Cardiac fibroblast (primary cell): ENCODE measurements around the gene RCOR3.
"Not testable (repeated sequence)": the region's sequence is repeated elsewhere in the genome, so short reads cannot be mapped to it uniquely, and the experiment has no call there.

Experiments used
- DNase-seq, 2 donors: peaks; one replicate each; pipeline versions ENCODE4 v3.0.0 to v3.0.0-alpha.2; 2010; ENCODE audit warnings: low read depth in 2 of 2
- H3K4me3 ChIP-seq, 2 donors: replicated peaks in 1 of 2; 1 replicate in 1 of 2; 2 replicates in 1 of 2; pipeline ENCODE4 v1.5.1; 2011; ENCODE audit warnings: low read depth in 2 of 2, low read length in 2 of 2, mild to moderate bottlenecking in 2 of 2, moderate library complexity in 1 of 2
- CTCF ChIP-seq: IDR thresholded peaks from one replicate; pipeline ENCODE4 v1.5.1; 2011; ENCODE audit warnings: low read depth, mild to moderate bottlenecking, low read length, inconsistent platforms

Gene RCOR3

GRCh38 chr1:211247921-211248320, 11.2 kb upstream of the RCOR3 start:
- TF ChIP-seq CTCF: no peak

GRCh38 chr1:211249611-211250010, 9.6 kb upstream of the RCOR3 start:
- not testable (repeated sequence) for H3K4me3 ChIP-seq, DNase-seq

More at GRCh38 chr1:211247921-211248320, 11.2 kb upstream of the RCOR3 start:
- DNase-seq: peak in 1 of 2 donors; percentile 26
- no peak overlapping the region for H3K4me3 ChIP-seq

GRCh38 chr1:211257826-211258225, 1.3 kb upstream of the RCOR3 start:
- TF ChIP-seq CTCF: no peak
- DNase-seq: peak in 1 of 2 donors; percentile 24
- H3K4me3 ChIP-seq: peak overlapping the region; percentile 69 to 71

GRCh38 chr1:211258310-211258755, 833 bp upstream of the RCOR3 start:
- TF ChIP-seq CTCF: peak; percentile 24

GRCh38 chr1:211259638-211260126, 516 bp downstream of the RCOR3 start:
- peak in 1 of 2 donors; percentile 78 for DNase-seq
- no peak for TF ChIP-seq CTCF
- peak overlapping the region; percentile 89 to 92 for H3K4me3 ChIP-seq

More at GRCh38 chr1:211258310-211258755, 833 bp upstream of the RCOR3 start:
- peak; percentile 76 to 88 for DNase-seq
- H3K4me3 ChIP-seq: peak overlapping the region; percentile 69 to 71

GRCh38 chr1:211260141-211261107, 1.3 kb downstream of the RCOR3 start:
- peak overlapping the region; percentile 89 to 92 for H3K4me3 ChIP-seq
- no peak for TF ChIP-seq CTCF
- peak; percentile 66 to 80 for DNase-seq

- H3K4me3 ChIP-seq: peak overlapping the region; percentile 89 to 92
- DNase-seq: no peak
- no peak for TF ChIP-seq CTCF
Observed at GRCh38 chr1:211261229-211261628, 2.1 kb downstream of the RCOR3 start.

- not testable (repeated sequence) for DNase-seq
Observed at GRCh38 chr1:211263022-211263421, 3.9 kb downstream of the RCOR3 start.

More at GRCh38 chr1:211263022-211263421, 3.9 kb downstream of the RCOR3 start:
- H3K4me3 ChIP-seq: not testable (repeated sequence)
